G401.6 (cell line): ENCODE data around the gene HSPE1.
A peak's percentile ranks its signal among the peaks of the same experiment; 100 is the strongest.

ENCODE experiments used
- FAIRE-seq: peaks from 2 replicates; lab custom pipeline; 2012; peaks lifted over from hg19 to GRCh38; lab: Jason Lieb, UNC

The HSPE1 gene

GRCh38 chr2:197498937-197499593 is 1.1 kb upstream of the HSPE1 start:
- FAIRE-seq = no peak

DNA sequence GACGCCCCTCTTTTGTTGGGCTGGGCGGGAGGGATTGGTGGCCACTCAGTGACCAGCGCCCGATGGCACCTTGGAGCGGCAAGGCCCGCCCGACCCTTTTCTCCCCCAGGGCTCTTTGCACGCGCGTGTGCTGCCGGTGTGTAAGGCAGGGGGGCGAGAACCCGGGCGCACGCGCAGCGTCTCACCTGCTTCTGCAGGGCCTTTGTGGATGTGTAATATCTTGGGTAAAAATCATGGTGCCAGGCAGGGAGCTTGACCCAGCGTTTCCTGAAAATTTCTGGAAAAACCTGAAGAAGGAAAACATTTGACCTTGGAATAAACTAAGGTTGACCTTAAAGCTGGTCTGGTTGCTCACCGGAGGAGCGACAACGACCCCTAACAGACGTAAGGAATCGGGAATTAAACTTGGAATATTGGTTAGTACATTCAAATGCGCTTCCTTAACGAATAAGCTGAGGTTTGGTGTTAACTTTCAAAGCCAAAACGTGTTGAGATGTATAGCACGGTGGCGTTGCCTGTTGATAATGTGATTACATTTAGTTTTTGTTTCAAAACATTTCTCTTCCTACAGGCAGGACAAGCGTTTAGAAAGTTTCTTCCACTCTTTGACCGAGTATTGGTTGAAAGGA is 438 bp downstream of the HSPE1 start:
- FAIRE-seq = no peak

DNA sequence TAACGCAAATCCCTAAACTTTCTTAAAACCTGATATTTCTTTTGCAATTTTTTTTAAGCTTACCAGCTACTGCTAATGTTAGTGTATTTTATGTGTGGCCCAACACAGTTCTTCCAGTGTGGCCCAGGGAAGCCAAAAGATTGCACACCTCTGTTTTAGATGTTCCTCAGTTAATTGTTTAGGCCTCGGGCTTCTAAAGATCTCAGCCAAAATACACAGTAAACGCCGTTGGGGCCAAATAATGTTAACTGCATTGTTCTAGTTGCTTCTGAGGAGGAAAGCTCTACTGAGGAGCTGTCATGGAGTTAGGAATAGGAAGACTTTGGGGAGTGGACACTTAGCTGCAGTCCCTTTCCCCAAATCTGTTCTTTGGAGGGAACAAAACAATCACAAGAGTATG is 2.0 kb downstream of the HSPE1 start:
- FAIRE-seq = no peak

DNA sequence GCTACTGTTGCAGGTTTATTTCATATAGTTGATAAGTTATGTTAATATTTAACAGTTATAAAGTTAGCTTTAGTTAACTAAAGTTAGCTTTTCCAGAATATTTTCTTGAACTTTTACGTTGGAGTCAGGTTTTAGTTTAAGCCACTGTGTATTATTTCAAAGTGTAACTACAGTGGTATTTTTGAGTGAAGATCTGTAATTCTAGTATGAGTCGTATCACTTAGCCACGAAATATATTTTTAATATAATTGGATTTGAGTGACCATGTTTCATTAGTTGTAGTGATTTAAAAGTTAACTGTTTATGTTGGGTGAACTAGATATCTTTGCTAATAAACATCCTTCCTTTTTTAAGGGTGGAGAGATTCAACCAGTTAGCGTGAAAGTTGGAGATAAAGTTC is 2.5 kb downstream of the HSPE1 start:
- FAIRE-seq = no peak

- FAIRE-seq = no peak
Observed at GRCh38 chr2:197504000-197504399, 3.8 kb downstream of the HSPE1 start.

- no peak for FAIRE-seq
Observed at GRCh38 chr2:197504512-197504911, 4.3 kb downstream of the HSPE1 start.

GRCh38 chr2:197506658-197507057 is 6.5 kb downstream of the HSPE1 start:
- FAIRE-seq = no peak

DNA sequence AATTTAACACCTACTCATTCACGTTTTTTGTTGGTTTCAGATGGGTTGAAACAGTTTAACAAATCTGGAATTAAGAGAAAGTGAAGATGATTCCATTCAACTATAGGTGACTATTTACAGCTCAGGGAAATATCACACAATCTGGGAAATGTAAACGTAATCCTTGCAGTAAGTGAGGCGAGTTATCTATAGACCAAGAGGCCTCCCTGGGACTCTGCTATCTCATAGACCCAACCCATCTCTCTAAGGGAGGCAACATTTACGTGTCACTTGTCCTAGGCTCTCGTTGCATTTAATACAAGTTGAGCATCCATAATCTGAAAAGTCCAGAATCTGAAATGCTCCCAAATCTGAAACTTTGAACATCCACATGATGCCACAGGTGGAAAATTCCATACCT is 13.7 kb downstream of the HSPE1 start:
- FAIRE-seq = no peak

GRCh38 chr2:197514754-197515153 is 14.6 kb downstream of the HSPE1 start:
- FAIRE-seq = no peak

- no peak for FAIRE-seq
Observed at GRCh38 chr2:197515315-197515738, 15.1 kb downstream of the HSPE1 start.

DNA sequence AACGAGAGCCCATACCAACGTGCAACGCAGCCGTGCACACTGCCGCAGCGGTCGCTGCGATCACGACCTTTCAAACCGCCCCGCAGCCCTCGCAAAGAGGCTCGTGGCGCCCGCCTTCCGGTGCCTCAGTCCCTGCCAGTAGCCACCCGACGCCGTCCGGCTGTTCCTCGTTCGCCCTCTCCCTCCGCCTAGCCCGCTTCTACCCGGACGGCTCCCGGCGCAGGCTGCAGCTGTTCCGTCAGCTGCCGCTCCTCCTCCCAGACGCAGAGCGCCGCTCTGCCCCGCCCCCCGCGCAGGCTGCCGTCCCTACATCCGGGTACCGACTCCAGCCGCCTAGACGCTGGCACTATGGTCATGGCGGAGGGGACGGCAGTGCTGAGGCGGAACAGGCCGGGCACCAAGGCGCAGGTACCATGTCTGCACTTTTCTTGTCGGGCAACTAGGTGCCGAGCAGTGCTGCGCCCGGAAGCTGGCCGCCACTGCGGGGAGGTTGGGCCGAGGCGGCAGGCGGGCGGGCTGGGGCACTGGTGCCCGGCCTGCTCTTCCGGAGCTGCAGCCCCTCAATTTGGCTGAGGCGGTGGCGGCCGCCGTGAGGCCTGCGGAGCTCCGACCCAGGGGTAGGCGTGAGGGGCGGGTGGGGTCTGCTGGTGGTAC is 15.7 kb downstream of the HSPE1 start, which contains the start of gene MOB4:
MOB4 (plus strand) TSS at position 328 of the 654 bp plus-strand sequence; CDS start at position 349, 21 bp downstream.
- peak; percentile 84 for FAIRE-seq

DNA sequence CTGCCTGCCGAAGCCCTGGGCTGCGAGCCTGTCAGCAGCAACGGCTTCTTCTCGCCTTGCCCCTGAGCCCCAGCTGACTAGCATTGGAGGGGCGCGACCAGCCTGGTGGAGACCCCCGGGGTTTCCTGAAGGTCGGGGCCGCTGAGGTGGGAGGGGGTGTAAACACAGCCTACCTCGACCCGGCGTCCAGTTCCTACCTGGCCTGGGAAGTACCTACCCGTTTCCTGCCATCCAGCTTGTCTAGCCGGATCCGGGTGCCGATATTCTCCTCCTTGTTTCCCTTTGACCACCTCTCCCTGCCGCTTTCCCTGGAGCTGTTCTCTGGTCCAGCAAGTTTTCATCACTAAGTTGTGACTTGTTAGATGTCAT is 16.2 kb downstream of the HSPE1 start:
- FAIRE-seq = no peak

DNA sequence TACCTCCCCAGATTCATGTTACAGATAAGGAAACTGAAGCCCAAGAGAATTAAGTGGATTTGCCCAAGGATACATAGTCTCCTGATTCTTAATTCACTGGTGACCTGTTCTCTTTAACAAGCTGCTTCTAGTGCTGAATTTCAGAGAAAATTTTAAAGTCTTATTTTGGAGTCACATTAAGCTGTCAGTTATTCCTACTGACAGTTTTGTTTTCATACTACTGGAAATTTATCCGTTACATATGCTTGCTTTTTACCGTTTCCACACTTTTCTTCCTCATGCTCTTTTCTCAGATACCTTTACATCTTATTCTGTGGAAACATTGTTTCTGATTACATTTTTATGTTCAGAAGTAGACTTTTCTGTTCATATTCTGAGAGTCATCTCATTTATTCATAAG is 17.0 kb downstream of the HSPE1 start:
- FAIRE-seq = peak; percentile 42

- no peak for FAIRE-seq
Observed at GRCh38 chr2:197538412-197538811, 38.2 kb downstream of the HSPE1 start.

DNA sequence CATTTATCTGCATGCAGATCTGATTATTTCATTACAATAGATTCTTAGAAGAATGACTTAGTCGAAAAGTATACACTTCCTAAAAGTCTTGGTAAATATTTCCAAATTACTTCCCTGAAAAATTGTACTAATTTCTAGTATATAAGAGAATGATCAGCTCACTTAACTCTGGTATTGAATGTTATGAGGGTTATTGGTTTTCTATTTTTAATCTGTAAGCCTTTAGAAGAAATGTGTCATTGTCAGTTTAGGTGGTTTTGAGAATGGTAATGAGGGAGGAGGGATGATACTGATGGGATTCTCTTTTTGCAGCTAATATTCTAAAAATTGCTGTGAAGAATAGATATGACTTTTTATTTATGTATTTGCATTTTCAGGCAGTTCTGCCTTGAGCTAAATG is 39.6 kb downstream of the HSPE1 start:
- FAIRE-seq = no peak

DNA sequence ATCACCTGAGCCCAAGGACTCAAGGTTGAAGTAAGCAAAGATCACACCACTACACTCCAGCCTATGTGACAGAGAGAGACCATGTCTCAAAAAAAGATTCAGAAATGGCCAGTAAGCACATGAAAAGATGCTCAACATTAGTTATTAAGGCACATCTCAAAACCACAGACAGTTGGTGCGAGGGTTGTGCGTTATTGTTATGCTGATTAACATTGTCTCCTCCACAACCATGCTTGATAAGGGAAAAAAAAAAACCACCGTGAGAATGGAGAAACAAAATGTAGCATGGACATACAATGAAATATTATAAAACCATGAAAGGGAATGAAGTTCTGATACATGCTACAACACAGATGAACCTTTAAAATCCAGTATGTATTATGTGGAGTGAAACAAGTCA is 43.0 kb downstream of the HSPE1 start:
- no peak for FAIRE-seq

DNA sequence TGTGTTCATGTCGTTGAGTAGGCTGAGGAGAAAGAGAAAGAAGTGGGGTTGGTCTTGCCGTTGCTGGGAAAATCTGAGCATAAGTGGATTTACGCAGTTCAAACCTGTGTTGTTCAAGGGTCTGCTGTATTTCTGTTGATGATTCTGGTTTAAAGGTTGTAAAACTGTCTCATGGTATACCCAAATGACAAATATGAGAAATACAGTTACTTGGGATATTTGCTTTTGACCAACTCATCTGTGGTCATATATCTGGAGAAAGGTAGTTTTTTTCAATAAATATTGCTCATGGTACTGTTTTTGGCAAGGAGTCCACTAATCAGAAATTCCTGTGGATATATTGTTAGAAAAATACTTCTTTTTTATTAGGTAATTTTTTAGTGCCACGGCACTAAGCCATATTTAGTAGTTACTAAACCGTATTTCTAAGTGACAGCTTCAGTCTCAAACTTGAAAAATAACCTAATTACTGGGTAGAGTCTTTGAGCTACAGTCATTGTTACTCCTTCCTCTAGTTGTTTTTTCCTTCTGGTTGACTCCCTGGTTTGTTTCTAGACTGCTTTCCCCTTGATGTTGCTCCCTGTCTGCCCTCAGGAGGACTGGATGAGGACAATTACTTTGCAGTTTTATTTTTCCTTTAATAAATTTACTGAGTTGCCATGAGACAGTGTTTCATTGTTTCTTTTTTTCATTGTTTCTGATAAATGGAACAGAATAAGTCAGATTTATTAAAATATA is 47.2 kb downstream of the HSPE1 start:
- FAIRE-seq = no peak

DNA sequence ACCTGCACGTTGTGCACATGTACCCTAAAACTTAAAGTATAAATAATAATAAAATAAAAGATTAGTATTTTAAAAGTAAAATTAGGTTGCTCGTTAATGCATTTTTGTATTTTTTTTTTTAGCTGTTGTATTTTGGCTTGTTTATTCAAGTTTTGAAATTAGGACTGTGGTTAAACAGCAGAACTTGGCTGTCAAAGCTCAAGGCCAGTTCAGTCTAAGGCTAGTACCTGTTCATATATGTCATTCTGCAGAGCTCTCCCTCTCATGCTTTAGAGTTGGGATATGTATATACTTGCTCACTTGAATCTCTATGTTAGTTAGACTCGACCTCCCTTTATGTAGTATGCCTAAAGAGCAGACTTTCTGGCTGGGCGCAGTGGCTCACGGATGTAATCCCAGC is 48.4 kb downstream of the HSPE1 start:
- no peak for FAIRE-seq

DNA sequence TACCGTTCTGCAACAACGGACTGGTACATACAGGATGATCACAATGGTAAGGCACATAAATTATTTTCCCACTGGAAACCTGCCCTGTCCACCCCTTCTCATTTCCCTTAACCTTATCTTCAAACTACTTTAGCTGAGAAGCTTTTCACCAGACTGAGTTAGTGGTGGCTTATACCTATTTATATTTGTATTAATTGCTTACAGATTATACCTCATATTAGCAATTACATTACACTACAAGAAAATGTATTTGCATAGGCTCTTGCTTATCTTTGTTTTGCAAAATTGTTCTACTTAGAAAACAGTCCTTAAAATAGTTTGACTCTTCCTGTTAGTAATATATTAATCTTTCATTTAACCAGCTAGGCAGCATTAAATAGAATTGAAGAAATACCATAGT is 51.1 kb downstream of the HSPE1 start:
- FAIRE-seq = peak; percentile 59
